CD4-positive, alpha-beta T cell (primary cell): ENCODE measurements around the gene GPR180. TPM values are rescaled to one million over a fixed set of nuclear protein-coding genes. Genes with fewer than 3 reads are reported as not detected.

ENCODE experiments used
- ATAC-seq: fragments of 200-7000 bp; cut with Tn5 transposase; one replicate; pipeline ENCODE4 v1.10.0; 2022; ENCODE audit warnings: mild to moderate bottlenecking; ENCODE audit not compliant: poor library complexity
- CTCF ChIA-PET: fragments of 350-600 bp; sonication (Branson Sonifier 250); formaldehyde crosslinking; loops from one replicate; lab custom pipeline; 2021; ENCODE audit warnings: antibody characterized with exemption, inconsistent platforms; lab: Charles Lee
- POLR2A ChIA-PET: fragments of 350-600 bp; sonication (Branson Sonifier 250); formaldehyde crosslinking; loops from one replicate; lab custom pipeline; 2021; ENCODE audit warnings: antibody characterized with exemption, inconsistent platforms; lab: Charles Lee
- DNase-seq, 14 experiments: peaks; one replicate each; pipeline ENCODE4 v3.0.0-alpha.2; 2013 to 2020; ENCODE audit warnings: mixed read lengths in 2 of 14
- H3K27ac ChIP-seq, 2 donors: one replicate each; pipeline versions ENCODE4 v1.5.1 to v1.7.0; 2013; ENCODE audit warnings: low read length in 2 of 2, low read depth in 1 of 2, mild to moderate bottlenecking in 1 of 2
- H3K27me3 ChIP-seq, 2 experiments: 1 replicate in 1 of 2; 2 replicates in 1 of 2; pipeline versions ENCODE4 v1.6.1 to v1.7.0; 2013; ENCODE audit warnings: low read length in 2 of 2, control low read depth in 1 of 2, mild to moderate bottlenecking in 1 of 2, moderate library complexity in 1 of 2; ENCODE audit not compliant: insufficient read depth in 2 of 2, control insufficient read depth in 1 of 2
- H3K36me3 ChIP-seq: one replicate; pipeline ENCODE4 v1.6.1; 2013; ENCODE audit warnings: low read length, control low read depth; ENCODE audit not compliant: insufficient read depth
- H3K4me1 ChIP-seq: one replicate; pipeline ENCODE4 v1.6.1; 2013; ENCODE audit warnings: low read length, control low read depth; ENCODE audit not compliant: insufficient read depth
- H3K4me3 ChIP-seq: one replicate; pipeline ENCODE4 v1.5.1; 2013; ENCODE audit warnings: mild to moderate bottlenecking, low read length, moderate library complexity
- H3K9me3 ChIP-seq, 2 experiments: 1 replicate in 1 of 2; 2 replicates in 1 of 2; pipeline versions ENCODE4 v1.6.1 to v1.7.0; 2013; ENCODE audit warnings: low read length in 2 of 2, mild to moderate bottlenecking in 2 of 2, control low read depth in 1 of 2, moderate library complexity in 1 of 2; ENCODE audit not compliant: control insufficient read depth in 1 of 2, insufficient read depth in 1 of 2
- H3K27ac Mint-ChIP-seq: one replicate; pipeline ENCODE4 v1.8.0; 2020; ENCODE audit warnings: mixed read lengths
- H3K27me3 Mint-ChIP-seq: one replicate; pipeline ENCODE4 v1.8.0; 2021; ENCODE audit warnings: mixed read lengths
- H3K36me3 Mint-ChIP-seq: one replicate; pipeline ENCODE4 v1.8.0; 2021; ENCODE audit warnings: low read depth, mixed read lengths
- H3K4me1 Mint-ChIP-seq: one replicate; pipeline ENCODE4 v1.8.0; 2021; ENCODE audit warnings: low read depth, mixed read lengths
- H3K4me3 Mint-ChIP-seq: one replicate; pipeline ENCODE4 v1.8.0; 2020; ENCODE audit warnings: mild to moderate bottlenecking, mixed read lengths
- H3K9me3 Mint-ChIP-seq: one replicate; pipeline ENCODE4 v1.8.0; 2020; ENCODE audit warnings: mixed read lengths
- CTCF ChIP-seq: fragments of 200-600 bp; IDR thresholded peaks from one replicate; pipeline ENCODE4 v1.8.0; 2022; ENCODE audit warnings: antibody characterized with exemption, mild to moderate bottlenecking
- intact Hi-C, 2 experiments: fragments of 100-400 bp; cut with DNase I in 1 of 2; cut with micrococcal nuclease in 1 of 2; formaldehyde crosslinking; loops; one replicate each; pipeline versions ENCODE4 v1.15.1 to v1.9.0; 2023 to 2025; cut with DNase I, micrococcal nuclease
- total RNA-seq, 174 experiments: library from RNA in 2 of 174; stranded (reverse) in 2 of 174; gene quantifications; one replicate each; pipeline ENCODE4 v1.2.3 and lab custom pipeline; 2021 to 2026

Gene GPR180
- total RNA-seq, 2 experiments from 2014 or later: 0.80 to 0.92 TPM

DNA sequence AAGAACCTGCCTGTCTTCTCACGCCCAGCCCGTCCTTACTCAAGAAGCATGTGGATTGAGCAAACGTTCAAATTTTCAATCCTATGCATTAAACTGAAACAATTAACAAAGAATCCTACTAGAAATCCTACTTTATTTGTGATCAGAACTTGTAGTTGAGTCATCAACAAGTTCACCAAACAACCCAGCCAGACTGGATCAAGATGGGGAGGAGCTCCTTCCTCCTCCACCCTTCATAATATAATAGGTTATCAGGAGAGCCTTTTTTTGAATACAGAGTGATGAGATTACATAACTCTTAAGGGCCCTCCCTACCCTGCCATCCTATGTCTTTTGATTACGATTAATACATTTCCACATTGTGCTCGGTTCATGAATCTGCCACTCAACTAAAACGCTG, 78.0 kb downstream of the GPR180 start:
- peaks cover 6 to 8% of the 10 kb centered on the region in 2 experiments for H3K27me3 ChIP-seq
- no peak overlapping the region for H3K27ac ChIP-seq
- no peaks in the 10 kb centered on the region for H3K4me1 ChIP-seq
- Mint-ChIP-seq H3K27me3 (peaks cover 55% of the 10 kb centered on the region), H3K4me3 (no peak overlapping the region), H3K9me3 (no peaks in the 10 kb centered on the region), H3K36me3 (no peaks in the 10 kb centered on the region), H3K4me1 (no peaks in the 10 kb centered on the region), H3K27ac (no peak overlapping the region)
- no peak for ATAC-seq
- H3K4me3 ChIP-seq: no peak overlapping the region
- intact Hi-C loops: loop anchor here in 1 of 2 experiments (5.0 to 10.0 kb wide), 3 partner anchors 475 to 798 kb away; no protein-coding TSS in a partner anchor
- no peak for DNase-seq
- no peaks in the 10 kb centered on the region for H3K36me3 ChIP-seq
- POLR2A ChIA-PET: interaction anchor here (1.0 kb wide), 1 partner anchor 689 kb away, joined by 3 read pairs; no protein-coding TSS in a partner anchor
- H3K9me3 ChIP-seq: no peaks in the 10 kb centered on the region
- CTCF ChIA-PET: no interaction called here
- no peak for TF ChIP-seq CTCF

DNA sequence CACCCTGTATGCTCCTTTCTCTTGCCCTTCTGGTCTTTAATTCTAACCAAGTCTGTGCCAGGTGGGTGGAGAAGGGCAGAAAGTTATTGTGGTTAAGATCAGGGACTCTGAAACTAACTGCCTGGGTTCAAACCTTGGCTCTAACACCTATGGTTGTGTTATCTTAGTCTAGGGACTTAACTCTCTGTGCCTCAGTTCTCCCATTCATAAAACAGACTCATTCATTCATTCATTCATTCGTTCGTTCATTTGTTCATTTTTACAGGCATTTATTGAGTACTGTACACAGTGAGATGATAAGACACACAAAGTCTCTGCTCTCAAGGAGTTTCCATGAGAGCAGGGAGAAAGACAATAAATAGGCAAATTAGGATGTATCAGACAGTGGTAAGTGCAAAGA, 80.6 kb downstream of the GPR180 start:
- Mint-ChIP-seq H3K9me3 (no peaks in the 10 kb centered on the region), H3K4me1 (no peaks in the 10 kb centered on the region), H3K4me3 (no peak overlapping the region), H3K27ac (no peak overlapping the region), H3K27me3 (peaks cover 49% of the 10 kb centered on the region), H3K36me3 (no peaks in the 10 kb centered on the region)
- no peaks in the 10 kb centered on the region for H3K4me1 ChIP-seq
- ChIA-PET POLR2A (no interaction called here), CTCF (no interaction called here)
- no peaks in the 10 kb centered on the region for H3K36me3 ChIP-seq
- intact Hi-C loops: no loop called here
- no peak for ATAC-seq
- no peak for DNase-seq
- TF ChIP-seq CTCF: no peak
- H3K9me3 ChIP-seq: no peaks in the 10 kb centered on the region
- H3K4me3 ChIP-seq: no peak overlapping the region
- peaks cover 6 to 8% of the 10 kb centered on the region in 2 experiments for H3K27me3 ChIP-seq
- H3K27ac ChIP-seq: no peak overlapping the region

DNA sequence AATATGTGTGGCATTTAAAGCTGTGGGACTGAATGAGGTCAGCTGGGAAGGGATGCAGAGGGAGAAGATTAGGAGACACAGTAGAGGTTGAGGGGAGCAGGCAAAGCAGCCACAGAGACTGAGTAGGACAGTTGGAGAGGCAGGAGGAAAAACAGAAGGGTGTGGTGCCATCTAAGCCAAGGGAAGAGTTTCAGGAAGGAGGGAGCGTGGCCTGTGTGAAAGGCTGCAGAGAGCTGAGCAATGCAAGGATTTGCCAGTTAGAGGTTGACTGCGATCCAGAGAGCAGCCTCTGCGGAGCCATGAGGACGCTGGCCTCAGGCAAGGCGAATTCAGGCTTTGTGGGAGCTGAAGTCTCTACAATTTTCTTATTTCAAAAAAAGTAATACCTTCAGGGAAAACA, 81.8 kb downstream of the GPR180 start:
- no peaks in the 10 kb centered on the region for H3K36me3 ChIP-seq
- no peak for DNase-seq
- no peak overlapping the region for H3K27ac ChIP-seq
- H3K27me3 ChIP-seq: peaks cover 2 to 11% of the 10 kb centered on the region in 2 experiments
- Mint-ChIP-seq H3K4me3 (no peak overlapping the region), H3K9me3 (no peaks in the 10 kb centered on the region), H3K27ac (no peak overlapping the region), H3K4me1 (no peaks in the 10 kb centered on the region), H3K36me3 (no peaks in the 10 kb centered on the region), H3K27me3 (peaks cover 45% of the 10 kb centered on the region)
- ChIA-PET POLR2A (no interaction called here), CTCF (no interaction called here)
- intact Hi-C loops: no loop called here
- no peak for TF ChIP-seq CTCF
- ATAC-seq: no peak
- H3K4me1 ChIP-seq: no peaks in the 10 kb centered on the region
- H3K9me3 ChIP-seq: no peaks in the 10 kb centered on the region
- no peak overlapping the region for H3K4me3 ChIP-seq

Other genes starting within 250 kb of the GPR180 start
- gene DCT, start 122.2 kb upstream of the GPR180 start, total RNA-seq: under 1 TPM; 0.25 to 0.36 TPM
- gene TGDS, start 5.7 kb upstream of the GPR180 start, total RNA-seq: 1 to 10 TPM; 4.1 to 4.6 TPM
- not detected for gene SOX21, start 110.7 kb downstream of the GPR180 start, total RNA-seq